ENCODE measurements around the gene PPFIA1. TPM values are rescaled to one million over a fixed set of nuclear protein-coding genes. Genes with fewer than 3 reads are reported as not detected.

The PPFIA1 gene
- total RNA-seq, 1 experiment from 2014 or later: 63.4 TPM

DNA sequence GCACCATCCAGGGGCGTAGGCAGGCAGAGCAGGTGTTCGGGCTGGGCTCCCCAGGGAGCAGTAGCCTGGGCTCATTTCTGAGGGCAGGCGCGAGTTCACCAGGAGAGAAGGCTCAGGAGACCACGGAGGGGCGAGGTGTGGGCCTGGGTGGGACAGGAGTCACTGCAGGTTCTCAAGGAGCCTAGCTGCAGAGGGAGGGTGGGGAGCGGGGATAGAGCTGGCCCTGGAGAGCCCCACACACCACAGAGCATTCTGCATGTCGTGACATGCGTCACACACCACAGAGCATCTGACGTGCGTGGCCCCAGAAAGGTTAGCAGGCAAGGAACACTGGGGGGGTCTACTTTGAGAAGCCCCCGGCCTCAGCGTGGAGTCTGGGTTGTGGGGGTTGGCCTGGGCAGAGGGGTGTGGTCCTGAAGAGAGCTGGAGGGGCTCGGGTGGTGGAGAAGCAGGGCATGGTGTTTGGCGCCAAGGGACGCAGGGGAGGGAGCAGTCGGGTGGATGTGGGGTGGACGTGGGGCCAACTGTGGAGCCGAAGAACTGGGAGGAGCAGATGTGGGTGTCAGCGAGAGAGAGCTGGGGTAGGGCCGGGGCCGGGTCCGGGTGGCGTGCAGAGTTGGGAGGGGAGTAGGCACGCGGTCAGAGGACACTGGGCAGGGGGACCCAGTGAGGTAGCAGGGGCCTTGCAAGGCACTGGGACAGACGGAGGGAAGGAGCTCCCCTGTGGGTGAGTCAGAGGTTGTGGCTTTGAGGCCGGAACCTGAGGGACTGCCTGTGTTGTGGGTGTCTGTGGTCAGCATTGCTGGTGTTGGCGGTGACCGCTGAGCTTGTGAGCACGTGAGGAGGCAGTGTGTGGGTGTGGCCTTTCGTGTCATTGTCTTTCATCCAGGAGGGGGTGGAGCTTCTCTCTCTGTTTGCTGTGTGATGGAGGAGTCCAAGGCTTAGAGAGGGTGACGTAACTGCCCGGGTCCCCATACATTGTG is 153.3 kb downstream of the PPFIA1 start:
- H3K36me3 Mint-ChIP-seq (ENCODE audit: insufficient read depth in 1 of 3, low read depth in 3 of 3): peaks cover 67 to 86% (median 81%) of the 10 kb centered on the region in 3 experiments; a peak in 6 of 7 replicates
- no peak overlapping the region for H3K23ac ChIP-seq (ENCODE audit: insufficient read length, low read depth, low read length)
- no peaks in the 10 kb centered on the region for H3K79me2 ChIP-seq (ENCODE audit: insufficient read depth, low read length)
- H4K91ac ChIP-seq (ENCODE audit: insufficient read length, low read depth, low read length): no peak overlapping the region
- no peak overlapping the region; the same call in 1 of the 2 replicates for H3K14ac ChIP-seq (ENCODE audit: insufficient read depth, low read length)
- H2AFZ ChIP-seq (ENCODE audit: low read length): no peak overlapping the region
- H3K27ac Mint-ChIP-seq: peak overlapping the region; percentile 82 to 95 (median 88); a peak in 5 of 7 replicates
- no peak overlapping the region for H2BK5ac ChIP-seq (ENCODE audit: insufficient read length, low read length)
- no peak overlapping the region for H3K4me2 ChIP-seq (ENCODE audit: insufficient read depth, insufficient read length, low read length)
- no peaks in the 10 kb centered on the region for H3K79me1 ChIP-seq (ENCODE audit: insufficient read depth, low read depth, low read length, poor library complexity, severe bottlenecking)
- H3K9me3 ChIP-seq (ENCODE audit: control insufficient read depth, low read depth, low read length): no peaks in the 10 kb centered on the region
- no peak overlapping the region for H2BK120ac ChIP-seq (ENCODE audit: low read depth, low read length, poor library complexity, severe bottlenecking)
- H2BK20ac ChIP-seq (ENCODE audit: low read depth, low read length, poor library complexity, severe bottlenecking): no peak overlapping the region
- no peak overlapping the region for H3T11ph ChIP-seq (ENCODE audit: low read length)
- TF ChIP-seq, protein P1, sequence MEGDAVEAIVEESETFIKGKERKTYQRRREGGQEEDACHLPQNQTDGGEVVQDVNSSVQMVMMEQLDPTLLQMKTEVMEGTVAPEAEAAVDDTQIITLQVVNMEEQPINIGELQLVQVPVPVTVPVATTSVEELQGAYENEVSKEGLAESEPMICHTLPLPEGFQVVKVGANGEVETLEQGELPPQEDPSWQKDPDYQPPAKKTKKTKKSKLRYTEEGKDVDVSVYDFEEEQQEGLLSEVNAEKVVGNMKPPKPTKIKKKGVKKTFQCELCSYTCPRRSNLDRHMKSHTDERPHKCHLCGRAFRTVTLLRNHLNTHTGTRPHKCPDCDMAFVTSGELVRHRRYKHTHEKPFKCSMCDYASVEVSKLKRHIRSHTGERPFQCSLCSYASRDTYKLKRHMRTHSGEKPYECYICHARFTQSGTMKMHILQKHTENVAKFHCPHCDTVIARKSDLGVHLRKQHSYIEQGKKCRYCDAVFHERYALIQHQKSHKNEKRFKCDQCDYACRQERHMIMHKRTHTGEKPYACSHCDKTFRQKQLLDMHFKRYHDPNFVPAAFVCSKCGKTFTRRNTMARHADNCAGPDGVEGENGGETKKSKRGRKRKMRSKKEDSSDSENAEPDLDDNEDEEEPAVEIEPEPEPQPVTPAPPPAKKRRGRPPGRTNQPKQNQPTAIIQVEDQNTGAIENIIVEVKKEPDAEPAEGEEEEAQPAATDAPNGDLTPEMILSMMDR (conservative IDR thresholded peaks at IDR 0.05): no peak
- no peak overlapping the region for H3K9ac ChIP-seq (ENCODE audit: extremely low read depth, insufficient read length, low read length)
- no peaks in the 10 kb centered on the region for H3K23me2 ChIP-seq (ENCODE audit: insufficient read length, low read depth, low read length, poor library complexity, severe bottlenecking)
- H2BK12ac ChIP-seq (ENCODE audit: insufficient read length, low read depth, low read length): no peak overlapping the region
- no peak overlapping the region; the same call in 1 of the 2 replicates for H2BK15ac ChIP-seq (ENCODE audit: low read depth, low read length)
- no peak for DNase-seq
- no peak overlapping the region for H3K4ac ChIP-seq (ENCODE audit: low read depth, low read length)
- H3K27ac ChIP-seq (ENCODE audit: insufficient read length, low read depth, low read length): no peak overlapping the region
- no peak overlapping the region for H3K4me3 Mint-ChIP-seq
- H3K27me3 ChIP-seq (ENCODE audit: insufficient read depth, low read length): no peaks in the 10 kb centered on the region
- H3K9me3 Mint-ChIP-seq: no peaks in the 10 kb centered on the region
- no peak overlapping the region for H4K8ac ChIP-seq (replicated peaks; ENCODE audit: insufficient read length, low read depth, low read length)
- WGBS (ENCODE audit: extremely low coverage, insufficient read length, low lambda C conversion rate): no CpG with 5 or more reads among the region's 34 CpGs
- H3K56ac ChIP-seq (ENCODE audit: insufficient read length, low read depth, low read length): no peak overlapping the region
- H2AK5ac ChIP-seq (ENCODE audit: insufficient read length, low read length): no peak overlapping the region
- no peaks in the 10 kb centered on the region for H4K20me1 ChIP-seq (ENCODE audit: control insufficient read depth, insufficient read depth, insufficient read length)
- H3K18ac ChIP-seq (ENCODE audit: insufficient read length, low read depth, low read length): no peak overlapping the region
- H3K4me1 Mint-ChIP-seq: peaks cover 15 to 21% of the 10 kb centered on the region in 2 experiments
- no peaks in the 10 kb centered on the region for H3K4me1 ChIP-seq (ENCODE audit: insufficient read depth, low read length)
- no peaks in the 10 kb centered on the region for H3K27me3 Mint-ChIP-seq (ENCODE audit: low read depth)
- no peak overlapping the region for H4K5ac ChIP-seq (ENCODE audit: insufficient read length, low read depth, low read length)

All from H9 (cell line).